Uterus (tissue), 4 donors: ENCODE results near the gene SH3RF3. TPM values are rescaled to one million over a fixed set of nuclear protein-coding genes. Genes with fewer than 3 reads are reported as not detected.

Experiments used
- DNase-seq, 2 donors: peaks; one replicate each; pipeline ENCODE4 v3.0.0-alpha.2; 2019 to 2020
- H3K27ac ChIP-seq, 2 donors: fragments of 200-600 bp; sonication (generic); 1 replicate in 1 of 2; 2 replicates in 1 of 2; pipeline ENCODE4 v1.5.1; 2016 to 2018
- H3K27me3 ChIP-seq, 2 donors: fragments of 200-600 bp; sonication (generic); one replicate each; pipeline ENCODE4 v1.5.1; 2018 to 2019; ENCODE audit warnings: control low read depth in 1 of 2
- H3K36me3 ChIP-seq, 2 donors: fragments of 200-600 bp; sonication (generic); one replicate each; pipeline ENCODE4 v1.5.1; 2019; ENCODE audit warnings: control low read depth in 1 of 2
- H3K4me1 ChIP-seq, 2 donors: fragments of 200-600 bp; sonication (generic); one replicate each; pipeline ENCODE4 v1.5.1; 2018 to 2019; ENCODE audit warnings: control low read depth in 1 of 2
- H3K4me3 ChIP-seq, 2 donors: fragments of 200-600 bp; sonication (generic); 1 replicate in 1 of 2; 2 replicates in 1 of 2; pipeline ENCODE4 v1.5.1; 2018 to 2019; ENCODE audit warnings: mild to moderate bottlenecking in 1 of 2
- H3K9me3 ChIP-seq, 2 donors: fragments of 200-600 bp; sonication (generic); one replicate each; pipeline ENCODE4 v1.5.1; 2019; ENCODE audit warnings: control low read depth in 1 of 2
- CTCF ChIP-seq, 4 experiments: fragments of 200-600 bp in 2 of 4; fragments of 450-650 bp in 2 of 4; sonication (generic) in 2 of 4; IDR thresholded peaks; one replicate each; pipeline ENCODE4 v1.5.1; 2016 to 2019; ENCODE audit warnings: antibody characterized with exemption in 4 of 4, mild to moderate bottlenecking in 2 of 4, moderate library complexity in 1 of 4
- POLR2A ChIP-seq, 2 donors: fragments of 450-650 bp; IDR thresholded peaks; one replicate each; pipeline ENCODE4 v1.6.1; 2016; ENCODE audit warnings: antibody characterized with exemption in 2 of 2, mild to moderate bottlenecking in 1 of 2, moderate library complexity in 1 of 2
- intact Hi-C: fragments of 100-400 bp; cut with DNase I; formaldehyde crosslinking; loops from one replicate; pipeline ENCODE4 v1.15.1; 2023; ENCODE audit warnings: low total_unique reads
- total RNA-seq, 4 donors: library from RNA; depleted of rRNA in 3 of 4; stranded (reverse); fragments of >200 nt in 3 of 4; gene quantifications; one replicate each; pipeline versions ENCODE4 v1.1.0 to v1.2.4, GENCODE V29; 2014 to 2023
- donor health status: DM: yes; HTN: yes; CAD: no.

The SH3RF3 gene
- total RNA-seq, 4 donors from 2014 or later, result 5.1 to 10.2 (median 8.7) TPM; not detected in 1

- no peak overlapping the region for H3K27ac ChIP-seq
- no peak for DNase-seq
- no peaks in the 10 kb centered on the region for H3K36me3 ChIP-seq
These were observed 37.8 kb downstream of the SH3RF3 start for GRCh38 chr2:109166811-109167210.

GRCh38 chr2:109168086-109168485 is 39.1 kb downstream of the SH3RF3 start:
- no peak overlapping the region for H3K4me3 ChIP-seq
- H3K9me3 ChIP-seq, result no peaks in the 10 kb centered on the region
- intact Hi-C loops, result no loop called here
- H3K36me3 ChIP-seq, result no peaks in the 10 kb centered on the region
- no peak for DNase-seq
- H3K27me3 ChIP-seq, result no peaks in the 10 kb centered on the region
- no peak overlapping the region for H3K27ac ChIP-seq
- peaks cover 0 to 25% of the 10 kb centered on the region in 2 donors for H3K4me1 ChIP-seq
- TF ChIP-seq POLR2A (IDR thresholded peaks at IDR 0.05) (no peak), CTCF (IDR thresholded peaks at IDR 0.05) (no peak)

More at GRCh38 chr2:109166811-109167210, 37.8 kb downstream of the SH3RF3 start:
- peaks cover 0 to 25% of the 10 kb centered on the region in 2 donors for H3K4me1 ChIP-seq
- H3K9me3 ChIP-seq, result no peaks in the 10 kb centered on the region
- intact Hi-C loops, result no loop called here
- no peak overlapping the region for H3K4me3 ChIP-seq
- no peaks in the 10 kb centered on the region for H3K27me3 ChIP-seq
- TF ChIP-seq CTCF (IDR thresholded peaks at IDR 0.05), result no peak
- no peak for TF ChIP-seq POLR2A (IDR thresholded peaks at IDR 0.05)

GRCh38 chr2:109168716-109169115 is 39.7 kb downstream of the SH3RF3 start:
- Histone ChIP-seq H3K4me1 (peaks cover 0 to 29% of the 10 kb centered on the region in 2 donors), H3K4me3 (no peak overlapping the region), H3K9me3 (no peaks in the 10 kb centered on the region), H3K36me3 (no peaks in the 10 kb centered on the region), H3K27ac (no peak overlapping the region), H3K27me3 (no peaks in the 10 kb centered on the region)
- intact Hi-C loops, result no loop called here
- DNase-seq, result no peak
- TF ChIP-seq POLR2A (IDR thresholded peaks at IDR 0.05) (no peak), CTCF (IDR thresholded peaks at IDR 0.05) (no peak)

GRCh38 chr2:109170645-109171044 is 41.6 kb downstream of the SH3RF3 start:
- TF ChIP-seq CTCF (IDR thresholded peaks at IDR 0.05), result no peak
- no peak for TF ChIP-seq POLR2A (IDR thresholded peaks at IDR 0.05)
- Histone ChIP-seq H3K27me3 (no peaks in the 10 kb centered on the region), H3K4me3 (no peak overlapping the region), H3K9me3 (no peaks in the 10 kb centered on the region), H3K27ac (peak overlapping the region in 1 of 2 donors; percentile 68), H3K36me3 (no peaks in the 10 kb centered on the region), H3K4me1 (peaks cover 3 to 15% of the 10 kb centered on the region in 2 donors)
- no peak for DNase-seq
- intact Hi-C loops, result no loop called here

- DNase-seq, result peak; percentile 50 to 56
- peak overlapping the region; percentile 56 to 68 for H3K27ac ChIP-seq
- no peaks in the 10 kb centered on the region for H3K27me3 ChIP-seq
- TF ChIP-seq POLR2A (IDR thresholded peaks at IDR 0.05) (no peak), CTCF (IDR thresholded peaks at IDR 0.05) (peak in 3 of 4 experiments; percentile 14 to 27 (median 24))
- H3K9me3 ChIP-seq, result no peaks in the 10 kb centered on the region
- intact Hi-C loops, result no loop called here
- H3K4me3 ChIP-seq, result no peak overlapping the region
- no peaks in the 10 kb centered on the region for H3K36me3 ChIP-seq
- peaks cover 3 to 14% of the 10 kb centered on the region in 2 donors for H3K4me1 ChIP-seq
These were observed 42.7 kb downstream of the SH3RF3 start for GRCh38 chr2:109171444-109172334.
